IMR-90 (cell line): Measurements from ENCODE around the gene SYNE2. TPM values are rescaled to one million over a fixed set of nuclear protein-coding genes. Genes with fewer than 3 reads are reported as not detected.

Experiments
- ATAC-seq: fragments of 200-7000 bp; cut with Tn5 transposase; 2 replicates; pipeline ENCODE4 v1.9.1; 2020; ENCODE audit warnings: low read depth, mild to moderate bottlenecking, moderate library complexity
- BruUV-seq: library from RNA; stranded (reverse); fragments of 400-500 nt; replicated peaks from 2 replicates; lab custom pipeline; 2021; lab: Mats Ljungman, UMichigan
- CTCF ChIA-PET: fragments of 300-600 bp; formaldehyde crosslinking; extraction: SDS; loops from one replicate; lab custom pipeline; 2021; ENCODE audit warnings: antibody characterized with exemption; lab: Yijun Ruan, JAX
- POLR2A ChIA-PET: fragments of 300-600 bp; sonication (Branson Sonifier 250); formaldehyde crosslinking; loops from one replicate; lab custom pipeline; 2022; ENCODE audit warnings: antibody characterized with exemption; ENCODE audit not compliant: unreplicated experiment; lab: Charles Lee
- DNase-seq: peaks from one replicate; pipeline ENCODE4 v3.0.0; 2013
- H2AFZ ChIP-seq: replicated peaks from 2 replicates; pipeline ENCODE3; 2013; ENCODE audit warnings: low read length, mild to moderate bottlenecking; ENCODE audit not compliant: poor library complexity
- H2AK5ac ChIP-seq: 2 replicates; pipeline ENCODE4 v1.6.1; 2013; ENCODE audit warnings: low read depth, low read length, inconsistent platforms
- H2AK9ac ChIP-seq: replicated peaks from 2 replicates; pipeline ENCODE3; 2013; ENCODE audit warnings: mild to moderate bottlenecking, low read depth, low read length, moderate library complexity; ENCODE audit not compliant: poor library complexity
- H2BK120ac ChIP-seq: 2 replicates; pipeline ENCODE4 v1.6.1; 2013; ENCODE audit warnings: low read depth, low read length, inconsistent platforms
- H2BK15ac ChIP-seq: 3 replicates; pipeline ENCODE4 v1.6.1; 2013; ENCODE audit warnings: low read depth, low read length, inconsistent platforms
- H2BK20ac ChIP-seq: 2 replicates; pipeline ENCODE4 v1.6.1; 2013; ENCODE audit warnings: low read depth, mild to moderate bottlenecking, inconsistent platforms, low read length, moderate library complexity
- H2BK5ac ChIP-seq: 2 replicates; pipeline ENCODE4 v1.6.1; 2013; ENCODE audit warnings: mild to moderate bottlenecking, low read depth, low read length, inconsistent platforms; ENCODE audit not compliant: poor library complexity, severe bottlenecking
- H3K14ac ChIP-seq: replicated peaks from 2 replicates; pipeline ENCODE4 v1.6.1; 2013; ENCODE audit warnings: low read depth, low read length, inconsistent platforms
- H3K18ac ChIP-seq: 2 replicates; pipeline ENCODE4 v1.6.1; 2013; ENCODE audit warnings: low read depth, low read length, control low read depth
- H3K23ac ChIP-seq: 2 replicates; pipeline ENCODE4 v1.6.1; 2013; ENCODE audit warnings: low read depth, low read length, inconsistent platforms
- H3K27ac ChIP-seq: 2 replicates; pipeline ENCODE4 v1.5.1; 2013; ENCODE audit warnings: mild to moderate bottlenecking, control low read depth, low read length; ENCODE audit not compliant: insufficient read depth
- H3K27me3 ChIP-seq: 2 replicates; pipeline ENCODE4 v1.6.1; 2013; ENCODE audit warnings: low read length; ENCODE audit not compliant: control insufficient read depth, insufficient read depth
- H3K36me3 ChIP-seq: 2 replicates; pipeline ENCODE4 v1.6.1; 2013; ENCODE audit warnings: low read length, mixed read lengths; ENCODE audit not compliant: control insufficient read depth, insufficient read depth
- H3K4ac ChIP-seq: 2 replicates; pipeline ENCODE4 v1.6.1; 2013; ENCODE audit warnings: low read depth, low read length, inconsistent platforms
- H3K4me1 ChIP-seq: 2 replicates; pipeline ENCODE4 v1.6.1; 2013; ENCODE audit warnings: low read length, mixed read lengths; ENCODE audit not compliant: control insufficient read depth, insufficient read depth
- H3K4me2 ChIP-seq: 2 replicates; pipeline ENCODE4 v1.6.1; 2013; ENCODE audit warnings: low read depth, mild to moderate bottlenecking, control low read depth, low read length, moderate library complexity
- H3K4me3 ChIP-seq: 2 replicates; pipeline ENCODE4 v1.5.1; 2013; ENCODE audit warnings: low read depth, mild to moderate bottlenecking, control low read depth, low read length, moderate library complexity; ENCODE audit not compliant: insufficient read depth
- H3K56ac ChIP-seq: 2 replicates; pipeline ENCODE4 v1.6.1; 2013; ENCODE audit warnings: low read length, inconsistent platforms; ENCODE audit not compliant: insufficient read depth; ENCODE audit errors: extremely low read depth
- H3K79me1 ChIP-seq, 2 experiments: 2 replicates each; pipeline ENCODE4 v1.6.1; 2013; ENCODE audit warnings: low read length in 2 of 2, inconsistent platforms in 1 of 2, low read depth in 1 of 2
- H3K9ac ChIP-seq: 2 replicates; pipeline ENCODE4 v1.6.1; 2013; ENCODE audit warnings: low read depth, low read length, control low read depth
- H3K9me1 ChIP-seq: 2 replicates; pipeline ENCODE4 v1.6.1; 2013; ENCODE audit warnings: low read length, inconsistent platforms; ENCODE audit not compliant: insufficient read depth
- H3K9me3 ChIP-seq: 2 replicates; pipeline ENCODE4 v1.6.1; 2013; ENCODE audit warnings: low read length; ENCODE audit not compliant: control insufficient read depth, insufficient read depth
- H4K20me1 ChIP-seq: 2 replicates; pipeline ENCODE4 v1.6.1; 2013; ENCODE audit warnings: low read length, inconsistent platforms; ENCODE audit not compliant: insufficient read depth
- H4K5ac ChIP-seq: 2 replicates; pipeline ENCODE4 v1.6.1; 2013; ENCODE audit warnings: mild to moderate bottlenecking, low read depth, low read length, control low read depth
- H4K8ac ChIP-seq, 2 experiments: 2 replicates each; pipeline ENCODE4 v1.6.1; 2013; ENCODE audit warnings: low read depth in 2 of 2, low read length in 2 of 2, control low read depth in 1 of 2, inconsistent platforms in 1 of 2
- H4K91ac ChIP-seq: 2 replicates; pipeline ENCODE4 v1.6.1; 2013; ENCODE audit warnings: low read depth, low read length, inconsistent platforms; ENCODE audit not compliant: insufficient read depth
- CEBPB ChIP-seq: IDR thresholded peaks from 2 replicates; pipeline ENCODE4 v1.6.1; 2012; ENCODE audit warnings: low read depth, low read length, improper control_type of control experiment
- FOS ChIP-seq: fragments of 150-350 bp; IDR thresholded peaks from 2 replicates; pipeline ENCODE4 v1.6.1; 2016; ENCODE audit warnings: low read depth, low read length
- MAFK ChIP-seq: IDR thresholded peaks from 2 replicates; pipeline ENCODE4 v1.6.1; 2012; ENCODE audit warnings: low read depth, low read length, improper control_type of control experiment
- WGBS, 2 experiments: methylation state at CpG; one replicate each; pipeline versions ENCODE4 v1.1.5 to v1.1.7; 2013; ENCODE audit warnings: missing lambda C conversion rate in 2 of 2; ENCODE audit not compliant: insufficient read length in 1 of 2; ENCODE audit errors: extremely low coverage in 2 of 2; 5-methylcytosine and 5-hydroxymethylcytosine counted together
- dilution Hi-C: fragments of 300-500 bp; cut with HindIII; formaldehyde crosslinking; loops from one replicate; pipeline ENCODE4 v1.14.3; 2018; ENCODE audit warnings: low sequenced_read_pairs; ENCODE audit not compliant: unreplicated experiment
- in situ Hi-C: fragments of 300-500 bp; cut with MboI; formaldehyde crosslinking; loops from 3 replicates; pipeline ENCODE4 v1.14.3; 2019; ENCODE audit warnings: low sequenced_read_pairs, inconsistent platforms, mixed read lengths
- intact Hi-C: fragments of 100-400 bp; cut with micrococcal nuclease; formaldehyde crosslinking; loops from 2 replicates; pipeline ENCODE4 v1.10.0; 2022
- polyA plus RNA-seq, 3 experiments: library from polyadenylated mRNA; depleted of rRNA; stranded (reverse); fragments of >200 nt; gene quantifications; 2 replicates each; pipeline ENCODE4 v1.2.3, GENCODE V29; 2012; ENCODE audit warnings: low replicate concordance in 1 of 3
- total RNA-seq: library from RNA; depleted of rRNA; stranded (reverse); fragments of >200 nt; gene quantifications from 2 replicates; pipeline ENCODE4 v1.2.3, GENCODE V29; 2012

SYNE2 gene
- total and polyA plus RNA-seq, 2 of the 4 experiments (the other 2 are of a cell fraction), result 5.2 to 28.9 TPM

DNA sequence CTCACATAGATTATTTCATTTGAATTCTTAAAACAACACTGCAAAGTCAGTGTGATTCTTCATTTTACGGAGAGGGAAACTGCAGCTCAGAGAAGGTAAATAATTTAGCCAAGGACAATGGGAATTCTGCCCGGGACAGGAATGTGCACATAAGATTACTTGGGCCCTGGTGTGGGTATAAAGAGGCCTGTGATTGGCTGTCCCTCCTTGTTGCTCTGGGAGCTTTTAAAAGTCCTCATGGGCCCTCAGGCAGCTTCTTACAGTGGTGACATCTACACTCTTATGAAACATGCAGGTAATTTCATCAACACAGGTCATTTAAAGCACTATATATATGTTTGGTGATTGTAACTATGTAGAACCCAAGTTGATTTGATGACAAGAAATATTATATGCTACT, 341.0 kb downstream of the SYNE2 start:
- H3K23ac ChIP-seq, result no peak overlapping the region
- WGBS, 2 experiments, result no CpG with 5 or more reads among the region's 2 CpGs
- no peak overlapping the region for H3K27ac ChIP-seq
- H3K9me3 ChIP-seq, result no peaks in the 10 kb centered on the region
- H2BK120ac ChIP-seq, result no peak overlapping the region
- no peak for DNase-seq
- no peak overlapping the region for H3K14ac ChIP-seq
- H3K18ac ChIP-seq, result no peak overlapping the region
- H3K4ac ChIP-seq, result no peak overlapping the region
- peaks cover 8% of the 10 kb centered on the region for H3K4me1 ChIP-seq
- no peak overlapping the region for H2AFZ ChIP-seq
- dilution Hi-C loops (no loop called here), intact Hi-C loops (loop anchor here (10.0 kb wide), 1 partner anchor 101 kb away; the partner anchor contains the start of gene ESR2), in situ Hi-C loops (no loop called here)
- no peak overlapping the region for H3K4me2 ChIP-seq
- no peak overlapping the region for H4K91ac ChIP-seq
- ChIA-PET CTCF (no interaction called here), POLR2A (no interaction called here)
- H2BK5ac ChIP-seq, result no peak overlapping the region
- no peak overlapping the region for H3K9ac ChIP-seq
- BruUV-seq, result no TSS peak
- TF ChIP-seq CEBPB (no peak), MAFK (no peak), FOS (no peak)
- no peak overlapping the region for H3K4me3 ChIP-seq
- H3K9me1 ChIP-seq, result peaks cover 13% of the 10 kb centered on the region
- no peak overlapping the region for H2BK15ac ChIP-seq
- H2BK20ac ChIP-seq, result no peak overlapping the region
- H4K5ac ChIP-seq, result no peak overlapping the region
- H2AK5ac ChIP-seq, result no peak overlapping the region
- H4K20me1 ChIP-seq, result no peaks in the 10 kb centered on the region
- no peak overlapping the region for H3K56ac ChIP-seq
- no peaks in the 10 kb centered on the region for H3K36me3 ChIP-seq
- no peaks in the 10 kb centered on the region for H3K27me3 ChIP-seq
- H4K8ac ChIP-seq, result no peak overlapping the region
- no peak for ATAC-seq
- no peak overlapping the region for H2AK9ac ChIP-seq
- peaks cover 0 to 6% of the 10 kb centered on the region in 2 experiments; a peak in 1 of 4 replicates for H3K79me1 ChIP-seq
